GM23338 (cell line): ENCODE results near the gene FCHSD1. TPM values are rescaled to one million over a fixed set of nuclear protein-coding genes. Genes with fewer than 3 reads are reported as not detected.
A peak's percentile ranks its signal among the peaks of the same experiment; 100 is the strongest.

Experiments
- ATAC-seq: fragments of 200-7000 bp; cut with Tn5 transposase; 3 replicates; pipeline ENCODE4 v1.9.1; 2020
- DNase-seq: peaks from one replicate; pipeline ENCODE4 v3.0.0-alpha.2; 2015; ENCODE audit warnings: low spot score
- H2AFZ ChIP-seq: fragments of 200-600 bp; sonication (generic); 2 replicates; pipeline ENCODE4 v1.8.0; 2016; ENCODE audit warnings: antibody characterized with exemption, mild to moderate bottlenecking, moderate library complexity
- H3F3A ChIP-seq: fragments of 200-600 bp; sonication (generic); replicated peaks from 2 replicates; pipeline ENCODE4 v1.8.0; 2017; ENCODE audit warnings: antibody characterized with exemption, mixed run types, low read depth
- H3K27ac ChIP-seq: fragments of 200-600 bp; sonication (generic); 2 replicates; pipeline ENCODE4 v1.6.1; 2016; ENCODE audit warnings: low read depth
- H3K27me3 ChIP-seq: fragments of 200-600 bp; sonication (generic); 2 replicates; pipeline ENCODE4 v1.8.0; 2016; ENCODE audit warnings: mild to moderate bottlenecking, mixed run types, moderate library complexity; ENCODE audit not compliant: insufficient read depth
- H3K36me3 ChIP-seq: fragments of 200-600 bp; sonication (generic); 2 replicates; pipeline ENCODE4 v1.8.0; 2016; ENCODE audit warnings: mild to moderate bottlenecking; ENCODE audit not compliant: insufficient read depth
- H3K4me1 ChIP-seq: fragments of 200-600 bp; sonication (generic); 2 replicates; pipeline ENCODE4 v1.8.0; 2016; ENCODE audit warnings: mild to moderate bottlenecking, moderate library complexity; ENCODE audit not compliant: insufficient read depth
- H3K4me2 ChIP-seq: fragments of 200-600 bp; sonication (generic); 2 replicates; pipeline ENCODE4 v1.7.1; 2017; ENCODE audit warnings: mixed run types
- H3K4me3 ChIP-seq: fragments of 200-600 bp; sonication (generic); 2 replicates; pipeline ENCODE4 v1.6.1; 2016; ENCODE audit warnings: mixed run types
- H3K79me2 ChIP-seq: fragments of 200-600 bp; sonication (generic); replicated peaks from 2 replicates; pipeline ENCODE4 v1.8.0; 2017; ENCODE audit warnings: mild to moderate bottlenecking; ENCODE audit not compliant: insufficient read depth
- H3K9me2 ChIP-seq: fragments of 200-600 bp; sonication (generic); 2 replicates; pipeline ENCODE4 v1.8.0; 2017; ENCODE audit not compliant: insufficient read depth
- H4K20me1 ChIP-seq: fragments of 200-600 bp; sonication (generic); replicated peaks from 2 replicates; pipeline ENCODE4 v1.8.0; 2017; ENCODE audit warnings: mild to moderate bottlenecking; ENCODE audit not compliant: insufficient read depth
- H3K27ac Mint-ChIP-seq: 2 replicates; pipeline ENCODE4 v1.8.0; 2020; ENCODE audit warnings: inconsistent platforms, mild to moderate bottlenecking, moderate library complexity, mixed read lengths
- H3K27me3 Mint-ChIP-seq: 3 replicates; pipeline ENCODE4 v1.8.0; 2022; ENCODE audit warnings: low read depth, mild to moderate bottlenecking, moderate library complexity, mixed read lengths, inconsistent platforms; ENCODE audit not compliant: insufficient read depth, poor library complexity
- H3K36me3 Mint-ChIP-seq: 3 replicates; pipeline ENCODE4 v1.8.0; 2021; ENCODE audit warnings: low read depth, mild to moderate bottlenecking, inconsistent platforms, moderate library complexity, mixed read lengths
- H3K4me1 Mint-ChIP-seq: 3 replicates; pipeline ENCODE4 v1.8.0; 2020; ENCODE audit warnings: mild to moderate bottlenecking, inconsistent platforms, mixed read lengths
- H3K4me3 Mint-ChIP-seq: 3 replicates; pipeline ENCODE4 v1.8.0; 2021; ENCODE audit warnings: moderate library complexity, mild to moderate bottlenecking, inconsistent platforms, mixed read lengths
- H3K9me3 Mint-ChIP-seq: 3 replicates; pipeline ENCODE4 v1.8.0; 2020; ENCODE audit warnings: moderate library complexity, mild to moderate bottlenecking, inconsistent platforms, mixed read lengths
- CREB1 ChIP-seq: fragments of 250-450 bp; sonication (Bioruptor Pico); IDR thresholded peaks from 2 replicates; pipeline ENCODE4 v1.5.0; 2020; ENCODE audit warnings: low read depth, mild to moderate bottlenecking, moderate library complexity
- EZH2 ChIP-seq: fragments of 200-600 bp; sonication (generic); IDR thresholded peaks from one replicate; pipeline ENCODE4 v1.8.0; 2017; ENCODE audit warnings: antibody characterized with exemption, mild to moderate bottlenecking, low read depth; ENCODE audit not compliant: unreplicated experiment
- EZH2phosphoT487 ChIP-seq: fragments of 200-600 bp; sonication (generic); IDR thresholded peaks from one replicate; pipeline ENCODE4 v1.8.1; 2018; ENCODE audit warnings: antibody characterized with exemption; ENCODE audit not compliant: unreplicated experiment
- JUNB ChIP-seq: IDR thresholded peaks from one replicate; pipeline ENCODE4 v1.6.1; 2016; ENCODE audit warnings: antibody characterized with exemption; ENCODE audit not compliant: unreplicated experiment
- NANOG ChIP-seq: IDR thresholded peaks from 2 replicates; pipeline ENCODE4 v1.6.1; 2016; ENCODE audit warnings: antibody characterized with exemption, borderline replicate concordance
- POLR2AphosphoS5 ChIP-seq: IDR thresholded peaks from 2 replicates; pipeline ENCODE4 v1.6.1; 2016; ENCODE audit warnings: antibody characterized with exemption, low read depth
- STAT1 ChIP-seq: IDR thresholded peaks from one replicate; pipeline ENCODE4 v1.6.1; 2016; ENCODE audit warnings: antibody characterized with exemption; ENCODE audit not compliant: unreplicated experiment
- ZNF114 ChIP-seq: fragments of 250-450 bp; sonication (Bioruptor Pico); IDR thresholded peaks from 2 replicates; pipeline ENCODE4 v1.5.0; 2020; ENCODE audit warnings: mild to moderate bottlenecking, moderate library complexity
- ZNF331 ChIP-seq: fragments of 250-450 bp; sonication (Bioruptor Pico); IDR thresholded peaks from 2 replicates; pipeline ENCODE4 v1.5.0; 2020; ENCODE audit warnings: low read depth, mild to moderate bottlenecking, moderate library complexity
- ZNF462 ChIP-seq: fragments of 250-450 bp; sonication (Bioruptor Pico); IDR thresholded peaks from 2 replicates; pipeline ENCODE4 v1.5.0; 2020; ENCODE audit warnings: mild to moderate bottlenecking, moderate library complexity
- polyA plus RNA-seq: library from polyadenylated mRNA; unstranded; fragments of >200 nt; fragmentation: Nextera tagmentation; extraction: Ambion mirVana; gene quantifications from 2 replicates; pipeline ENCODE4 v1.2.1, GENCODE V29; 2016
- total RNA-seq: library from RNA; depleted of rRNA; stranded (reverse); fragments of >200 nt; shearing (Covaris generic); gene quantifications from 2 replicates; pipeline ENCODE4 v1.2.3, GENCODE V29; 2014
- TF ChIP-seq, protein P1 (sequence below), 2 experiments: fragments of 200-600 bp in 1 of 2; sonication (generic) in 1 of 2; conservative IDR thresholded peaks; 2 replicates each; pipeline versions ENCODE4 v1.5.1 to v1.6.1; 2016 to 2017; ENCODE audit warnings: antibody characterized with exemption in 2 of 2, low read depth in 2 of 2, mild to moderate bottlenecking in 2 of 2, moderate library complexity in 1 of 2
- TF ChIP-seq, protein P2 (sequence below): IDR thresholded peaks from one replicate; pipeline ENCODE4 v1.6.1; 2018; ENCODE audit warnings: antibody characterized with exemption; ENCODE audit not compliant: unreplicated experiment

Gene FCHSD1
- total and polyA plus RNA-seq, 2 experiments from 2014 or later: 24.7 to 46.6 TPM

DNA sequence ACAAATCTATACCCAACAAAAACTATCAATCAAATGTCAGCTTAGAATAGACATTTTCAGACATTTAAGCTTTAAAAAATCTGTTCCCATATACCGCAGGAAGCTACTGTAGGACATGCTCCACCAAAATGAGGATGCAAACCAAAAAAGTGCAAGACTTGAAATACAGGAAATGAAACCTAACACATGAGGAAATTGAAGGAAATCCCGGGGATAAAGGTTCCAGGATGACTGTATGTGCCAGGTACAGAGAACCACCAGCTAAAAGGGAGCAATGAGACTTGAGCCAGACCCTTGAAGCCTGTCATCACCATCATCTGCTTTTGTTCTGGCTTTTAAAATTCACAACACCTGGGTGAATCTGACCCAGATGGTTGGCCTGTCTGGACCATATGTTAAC is 53.8 kb downstream of the FCHSD1 start:
- H3K9me3 Mint-ChIP-seq: no peaks in the 10 kb centered on the region
- no peaks in the 10 kb centered on the region for H3K36me3 Mint-ChIP-seq
- peaks cover 25% of the 10 kb centered on the region for H4K20me1 ChIP-seq
- H3K27me3 Mint-ChIP-seq: peaks cover 2% of the 10 kb centered on the region
- H3K4me1 Mint-ChIP-seq: peaks cover 4% of the 10 kb centered on the region; the same call in 1 of the 3 replicates
- no peaks in the 10 kb centered on the region for H3K9me2 ChIP-seq
- H3F3A ChIP-seq: 0 out of 2 replicates have a peak, but pooled peaks cover 4% of the 10 kb centered on the region
- peak overlapping the region; percentile 63; the same call in 1 of the 2 replicates for H3K27ac ChIP-seq
- no peak overlapping the region for H3K4me3 Mint-ChIP-seq
- no peak for TF ChIP-seq EZH2
- TF ChIP-seq, protein P1, sequence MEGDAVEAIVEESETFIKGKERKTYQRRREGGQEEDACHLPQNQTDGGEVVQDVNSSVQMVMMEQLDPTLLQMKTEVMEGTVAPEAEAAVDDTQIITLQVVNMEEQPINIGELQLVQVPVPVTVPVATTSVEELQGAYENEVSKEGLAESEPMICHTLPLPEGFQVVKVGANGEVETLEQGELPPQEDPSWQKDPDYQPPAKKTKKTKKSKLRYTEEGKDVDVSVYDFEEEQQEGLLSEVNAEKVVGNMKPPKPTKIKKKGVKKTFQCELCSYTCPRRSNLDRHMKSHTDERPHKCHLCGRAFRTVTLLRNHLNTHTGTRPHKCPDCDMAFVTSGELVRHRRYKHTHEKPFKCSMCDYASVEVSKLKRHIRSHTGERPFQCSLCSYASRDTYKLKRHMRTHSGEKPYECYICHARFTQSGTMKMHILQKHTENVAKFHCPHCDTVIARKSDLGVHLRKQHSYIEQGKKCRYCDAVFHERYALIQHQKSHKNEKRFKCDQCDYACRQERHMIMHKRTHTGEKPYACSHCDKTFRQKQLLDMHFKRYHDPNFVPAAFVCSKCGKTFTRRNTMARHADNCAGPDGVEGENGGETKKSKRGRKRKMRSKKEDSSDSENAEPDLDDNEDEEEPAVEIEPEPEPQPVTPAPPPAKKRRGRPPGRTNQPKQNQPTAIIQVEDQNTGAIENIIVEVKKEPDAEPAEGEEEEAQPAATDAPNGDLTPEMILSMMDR (conservative IDR thresholded peaks at IDR 0.05; ENCODE audit: low read depth in 2 of 2): no peak
- no peak for TF ChIP-seq JUNB
- TF ChIP-seq, protein P2, sequence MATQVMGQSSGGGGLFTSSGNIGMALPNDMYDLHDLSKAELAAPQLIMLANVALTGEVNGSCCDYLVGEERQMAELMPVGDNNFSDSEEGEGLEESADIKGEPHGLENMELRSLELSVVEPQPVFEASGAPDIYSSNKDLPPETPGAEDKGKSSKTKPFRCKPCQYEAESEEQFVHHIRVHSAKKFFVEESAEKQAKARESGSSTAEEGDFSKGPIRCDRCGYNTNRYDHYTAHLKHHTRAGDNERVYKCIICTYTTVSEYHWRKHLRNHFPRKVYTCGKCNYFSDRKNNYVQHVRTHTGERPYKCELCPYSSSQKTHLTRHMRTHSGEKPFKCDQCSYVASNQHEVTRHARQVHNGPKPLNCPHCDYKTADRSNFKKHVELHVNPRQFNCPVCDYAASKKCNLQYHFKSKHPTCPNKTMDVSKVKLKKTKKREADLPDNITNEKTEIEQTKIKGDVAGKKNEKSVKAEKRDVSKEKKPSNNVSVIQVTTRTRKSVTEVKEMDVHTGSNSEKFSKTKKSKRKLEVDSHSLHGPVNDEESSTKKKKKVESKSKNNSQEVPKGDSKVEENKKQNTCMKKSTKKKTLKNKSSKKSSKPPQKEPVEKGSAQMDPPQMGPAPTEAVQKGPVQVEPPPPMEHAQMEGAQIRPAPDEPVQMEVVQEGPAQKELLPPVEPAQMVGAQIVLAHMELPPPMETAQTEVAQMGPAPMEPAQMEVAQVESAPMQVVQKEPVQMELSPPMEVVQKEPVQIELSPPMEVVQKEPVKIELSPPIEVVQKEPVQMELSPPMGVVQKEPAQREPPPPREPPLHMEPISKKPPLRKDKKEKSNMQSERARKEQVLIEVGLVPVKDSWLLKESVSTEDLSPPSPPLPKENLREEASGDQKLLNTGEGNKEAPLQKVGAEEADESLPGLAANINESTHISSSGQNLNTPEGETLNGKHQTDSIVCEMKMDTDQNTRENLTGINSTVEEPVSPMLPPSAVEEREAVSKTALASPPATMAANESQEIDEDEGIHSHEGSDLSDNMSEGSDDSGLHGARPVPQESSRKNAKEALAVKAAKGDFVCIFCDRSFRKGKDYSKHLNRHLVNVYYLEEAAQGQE: no peak
- TF ChIP-seq EZH2phosphoT487: no peak
- TF ChIP-seq NANOG: no peak
- no peak for TF ChIP-seq CREB1 (CRISPR knock-in tag)
- no peak for TF ChIP-seq ZNF331 (CRISPR knock-in tag)
- no peak for TF ChIP-seq POLR2AphosphoS5
- no peak for TF ChIP-seq ZNF114 (CRISPR knock-in tag)
- no peak for TF ChIP-seq STAT1
- no peak for TF ChIP-seq ZNF462 (CRISPR knock-in tag)
- no peak overlapping the region for H3K27ac Mint-ChIP-seq
- H3K79me2 ChIP-seq: peaks cover 79% of the 10 kb centered on the region
- ATAC-seq: no peak
- no peaks in the 10 kb centered on the region for H3K36me3 ChIP-seq
- H2AFZ ChIP-seq: no peak overlapping the region
- DNase-seq: no peak
- H3K4me2 ChIP-seq: no peak overlapping the region
- no peaks in the 10 kb centered on the region for H3K27me3 ChIP-seq
- H3K4me1 ChIP-seq: no peaks in the 10 kb centered on the region
- H3K4me3 ChIP-seq: no peak overlapping the region
